GM12878 (cell line): Measurements from ENCODE around the gene CARD14.

Experiments
- ATF2 ChIP-seq: IDR thresholded peaks from 2 replicates; pipeline ENCODE4 v1.6.1; 2012; ENCODE audit warnings: low read length, inconsistent platforms
- CTCF ChIP-seq, 3 experiments: IDR thresholded peaks in 2 of 3; conservative IDR thresholded peaks in 1 of 3; 2 replicates each; pipeline ENCODE4 v1.5.1; 2011; ENCODE audit warnings: low read depth in 3 of 3, low read length in 3 of 3, mild to moderate bottlenecking in 3 of 3, control low read depth in 2 of 3, moderate library complexity in 2 of 3, inconsistent platforms in 1 of 3, mixed read lengths in 1 of 3; ENCODE audit not compliant: control insufficient read depth in 2 of 3, insufficient read depth in 1 of 3; ENCODE audit errors: extremely low read depth in 1 of 3
- FOXK2 ChIP-seq: fragments of 450-650 bp; IDR thresholded peaks from 2 replicates; pipeline ENCODE4 v1.6.1; 2017; ENCODE audit warnings: mild to moderate bottlenecking, moderate library complexity
- NR2C2 ChIP-seq: IDR thresholded peaks from 2 replicates; pipeline ENCODE4 v1.6.1; 2011; ENCODE audit warnings: borderline replicate concordance, low read depth; ENCODE audit not compliant: control insufficient read depth, insufficient read length
- POLR2AphosphoS5 ChIP-seq: IDR thresholded peaks from 2 replicates; pipeline ENCODE4 v1.6.1; 2011; ENCODE audit warnings: mild to moderate bottlenecking, low read length, inconsistent platforms
- SIN3A ChIP-seq: IDR thresholded peaks from 2 replicates; pipeline ENCODE4 v1.6.1; 2012; ENCODE audit warnings: low read depth, low read length, improper control_type of control experiment
- ZBTB40 ChIP-seq: fragments of 450-650 bp; IDR thresholded peaks from 2 replicates; pipeline ENCODE4 v1.6.1; 2016; ENCODE audit warnings: mild to moderate bottlenecking, moderate library complexity, borderline replicate concordance

GRCh38 chr17:80243526-80244433 is 74.0 kb downstream of the CARD14 start:
- no peak for TF ChIP-seq ATF2
- no peak for TF ChIP-seq ZBTB40
- no peak for TF ChIP-seq NR2C2
- TF ChIP-seq FOXK2, result no peak
- no peak for TF ChIP-seq CTCF (IDR thresholded peaks at IDR 0.05 in 2 of 3, conservative IDR thresholded peaks at IDR 0.05 in 1 of 3; ENCODE audit: control insufficient read depth in 2 of 3, extremely low read depth in 1 of 3, insufficient read depth in 1 of 3, low read depth in 3 of 3, low read length in 3 of 3)
- TF ChIP-seq SIN3A, result no peak
- no peak for TF ChIP-seq POLR2AphosphoS5
